Measurements from ENCODE around the gene HM13.

HM13 gene

GRCh38 chr20:31496761-31497295 lies 17.4 kb upstream of the HM13 start:
- Histone ChIP-seq H3K27ac (replicated peaks) (no peak overlapping the region), H3K27me3 (ENCODE audit: insufficient read depth, poor library complexity, severe bottlenecking) (peaks cover 4% of the 10 kb centered on the region), H3K4me3 (replicated peaks; ENCODE audit: insufficient read depth, low read length) (no peak overlapping the region)
- DNase-seq (ENCODE audit: low read depth in 1 of 2, low spot score in 1 of 2): no peak
- TF ChIP-seq GABPA (IDR thresholded peaks at IDR 0.05; ENCODE audit: low read depth): no peak
- no peak for TF ChIP-seq REST (IDR thresholded peaks at IDR 0.05; ENCODE audit: insufficient replicate concordance, low read depth)
- TF ChIP-seq POLR2AphosphoS5 (IDR thresholded peaks at IDR 0.05; ENCODE audit: low read depth): no peak
- no peak for TF ChIP-seq CTCF (IDR thresholded peaks at IDR 0.05; ENCODE audit: insufficient read depth, low read length)
- TF ChIP-seq SPI1 (IDR thresholded peaks at IDR 0.05; ENCODE audit: borderline replicate concordance, low read depth): no peak

- no peak for DNase-seq (ENCODE audit: low read depth in 1 of 2, low spot score in 1 of 2)
These were observed 16.3 kb upstream of the HM13 start for GRCh38 chr20:31497838-31498540.

More at GRCh38 chr20:31497838-31498540, 16.3 kb upstream of the HM13 start:
- Histone ChIP-seq H3K4me3 (replicated peaks; ENCODE audit: insufficient read depth, low read length) (no peak overlapping the region), H3K27ac (replicated peaks) (no peak overlapping the region), H3K27me3 (ENCODE audit: insufficient read depth, poor library complexity, severe bottlenecking) (peaks cover 4% of the 10 kb centered on the region)
- no peak for TF ChIP-seq GABPA (IDR thresholded peaks at IDR 0.05; ENCODE audit: low read depth)
- no peak for TF ChIP-seq CTCF (IDR thresholded peaks at IDR 0.05; ENCODE audit: insufficient read depth, low read length)
- no peak for TF ChIP-seq POLR2AphosphoS5 (IDR thresholded peaks at IDR 0.05; ENCODE audit: low read depth)
- no peak for TF ChIP-seq REST (IDR thresholded peaks at IDR 0.05; ENCODE audit: insufficient replicate concordance, low read depth)
- TF ChIP-seq SPI1 (IDR thresholded peaks at IDR 0.05; ENCODE audit: borderline replicate concordance, low read depth): no peak

All from HL-60 (cell line).